NCI-H82 treated with DMSO at 0.1 percent for 48 hours (cell line): ENCODE measurements around the gene TNKS1BP1.
"Not testable (repeated sequence)": the region's sequence is repeated elsewhere in the genome, so short reads cannot be mapped to it uniquely, and the experiment has no call there.

Experiments
- DNase-seq: peaks from one replicate; lab custom pipeline; 2025; ENCODE audit not compliant: unreplicated experiment; lab: John Stamatoyannopoulos, UW

TNKS1BP1 gene, protein sequence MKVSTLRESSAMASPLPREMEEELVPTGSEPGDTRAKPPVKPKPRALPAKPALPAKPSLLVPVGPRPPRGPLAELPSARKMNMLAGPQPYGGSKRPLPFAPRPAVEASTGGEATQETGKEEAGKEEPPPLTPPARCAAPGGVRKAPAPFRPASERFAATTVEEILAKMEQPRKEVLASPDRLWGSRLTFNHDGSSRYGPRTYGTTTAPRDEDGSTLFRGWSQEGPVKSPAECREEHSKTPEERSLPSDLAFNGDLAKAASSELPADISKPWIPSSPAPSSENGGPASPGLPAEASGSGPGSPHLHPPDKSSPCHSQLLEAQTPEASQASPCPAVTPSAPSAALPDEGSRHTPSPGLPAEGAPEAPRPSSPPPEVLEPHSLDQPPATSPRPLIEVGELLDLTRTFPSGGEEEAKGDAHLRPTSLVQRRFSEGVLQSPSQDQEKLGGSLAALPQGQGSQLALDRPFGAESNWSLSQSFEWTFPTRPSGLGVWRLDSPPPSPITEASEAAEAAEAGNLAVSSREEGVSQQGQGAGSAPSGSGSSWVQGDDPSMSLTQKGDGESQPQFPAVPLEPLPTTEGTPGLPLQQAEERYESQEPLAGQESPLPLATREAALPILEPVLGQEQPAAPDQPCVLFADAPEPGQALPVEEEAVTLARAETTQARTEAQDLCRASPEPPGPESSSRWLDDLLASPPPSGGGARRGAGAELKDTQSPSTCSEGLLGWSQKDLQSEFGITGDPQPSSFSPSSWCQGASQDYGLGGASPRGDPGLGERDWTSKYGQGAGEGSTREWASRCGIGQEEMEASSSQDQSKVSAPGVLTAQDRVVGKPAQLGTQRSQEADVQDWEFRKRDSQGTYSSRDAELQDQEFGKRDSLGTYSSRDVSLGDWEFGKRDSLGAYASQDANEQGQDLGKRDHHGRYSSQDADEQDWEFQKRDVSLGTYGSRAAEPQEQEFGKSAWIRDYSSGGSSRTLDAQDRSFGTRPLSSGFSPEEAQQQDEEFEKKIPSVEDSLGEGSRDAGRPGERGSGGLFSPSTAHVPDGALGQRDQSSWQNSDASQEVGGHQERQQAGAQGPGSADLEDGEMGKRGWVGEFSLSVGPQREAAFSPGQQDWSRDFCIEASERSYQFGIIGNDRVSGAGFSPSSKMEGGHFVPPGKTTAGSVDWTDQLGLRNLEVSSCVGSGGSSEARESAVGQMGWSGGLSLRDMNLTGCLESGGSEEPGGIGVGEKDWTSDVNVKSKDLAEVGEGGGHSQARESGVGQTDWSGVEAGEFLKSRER (N-terminal part only)

DNA sequence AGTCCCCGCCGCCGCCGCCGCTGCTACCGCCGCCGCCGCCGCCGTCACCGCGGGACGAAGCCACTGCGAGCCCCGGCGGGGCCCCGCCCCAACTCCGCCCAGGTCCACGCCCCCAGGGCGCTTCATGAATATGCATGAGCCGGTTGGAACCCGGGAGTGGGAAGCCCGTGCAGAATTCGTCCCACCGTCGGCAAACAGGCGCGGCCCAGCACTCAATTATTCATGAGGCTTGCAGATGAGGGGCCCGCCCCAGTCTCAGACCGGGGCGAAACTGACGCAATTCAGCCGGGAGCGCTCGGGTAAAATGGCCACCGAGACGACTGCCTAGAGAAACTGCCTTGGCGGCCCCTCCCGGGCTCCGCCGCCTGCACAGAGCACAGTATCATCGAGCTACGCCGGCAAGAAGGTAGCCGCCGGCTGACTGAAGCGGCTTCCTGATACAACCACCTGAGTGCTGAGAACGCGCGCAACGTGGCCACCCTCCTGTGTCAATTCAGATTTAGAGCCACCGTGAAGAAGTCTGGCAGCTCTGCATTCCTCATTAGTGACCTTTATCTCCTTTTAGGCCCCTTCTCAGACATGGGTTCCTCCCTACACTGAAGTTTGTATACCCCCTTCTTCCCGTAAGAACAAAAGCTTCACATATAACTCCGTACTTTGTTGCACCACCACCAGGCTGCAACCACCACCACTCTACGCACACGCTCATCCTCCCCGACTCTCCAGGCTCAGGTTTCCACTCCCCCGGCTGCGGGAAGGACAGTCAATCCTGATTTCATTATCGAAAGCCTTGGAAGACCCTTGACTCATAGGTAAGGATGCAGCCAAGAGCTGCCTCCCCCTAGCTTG, at the start of gene TNKS1BP1:
Gene TNKS1BP1 (minus strand): TSS at position 67 of the 849 bp plus-strand sequence. CDS start 3,067 bp downstream, outside the sequence.
- DNase-seq, result peak; percentile 76

- no peak for DNase-seq
These were observed 48.4 kb upstream of the TNKS1BP1 start for GRCh38 chr11:57373146-57373545.

GRCh38 chr11:57370941-57371340, 46.2 kb upstream of the TNKS1BP1 start:
- no peak for DNase-seq

- DNase-seq, result peak; percentile 76
These were observed 45.5 kb upstream of the TNKS1BP1 start for GRCh38 chr11:57370251-57370650.

DNA sequence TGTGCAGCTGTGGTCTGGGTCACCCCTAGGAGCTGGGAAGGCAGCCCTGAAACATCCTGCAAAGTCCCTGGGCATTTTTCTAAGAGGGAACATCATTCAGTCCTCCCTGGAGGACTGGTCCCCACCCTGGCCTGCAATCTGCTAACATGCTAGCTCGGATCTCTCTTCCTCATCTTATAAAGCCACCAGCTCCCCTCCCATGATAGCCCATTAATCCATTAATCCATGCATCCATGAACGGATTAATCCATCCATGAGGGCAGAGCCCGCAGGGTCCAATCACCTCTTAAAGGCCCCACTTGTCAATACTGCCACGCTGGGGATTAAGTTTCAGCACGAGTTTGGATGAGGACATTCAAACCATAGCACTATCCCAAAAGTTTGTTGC, 44.1 kb upstream of the TNKS1BP1 start:
- DNase-seq, result peak; percentile 89

DNA sequence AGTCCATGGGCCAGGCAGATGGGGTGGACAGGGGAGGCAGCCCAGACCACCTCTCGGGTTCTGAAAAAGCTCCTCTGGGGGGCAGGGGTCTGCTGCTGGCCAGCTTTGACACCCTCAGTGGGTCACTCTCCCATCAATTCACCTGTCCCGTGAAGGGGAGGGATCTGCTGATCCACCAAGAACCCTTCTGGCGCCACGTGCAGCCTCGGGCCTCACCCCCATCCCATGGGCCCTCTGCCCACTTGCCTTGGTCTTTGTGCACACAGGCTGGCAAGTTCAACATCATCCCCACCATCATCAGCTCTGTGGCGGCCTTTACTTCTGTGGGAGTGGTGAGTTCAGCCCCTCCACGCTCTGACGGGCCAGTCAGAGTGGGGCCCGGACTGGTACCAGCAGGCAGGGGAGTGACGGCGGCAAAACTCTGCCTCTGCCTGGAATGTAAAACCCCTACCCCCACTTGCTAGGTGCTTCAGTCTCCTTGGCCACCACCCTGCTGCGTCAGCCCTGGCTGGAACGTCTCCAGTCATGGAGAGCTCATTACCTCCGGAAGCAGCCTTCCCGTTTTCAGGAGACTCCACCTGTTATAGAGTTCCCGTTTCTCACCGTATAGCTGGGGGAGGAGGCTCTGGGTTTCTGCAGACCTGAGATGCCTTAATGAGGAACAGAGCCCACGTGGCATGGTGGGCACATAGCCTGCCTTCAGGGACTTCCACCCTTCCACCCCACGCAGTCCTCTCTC, 43.5 kb upstream of the TNKS1BP1 start:
- no peak for DNase-seq

GRCh38 chr11:57364851-57365660, 40.3 kb upstream of the TNKS1BP1 start:
- DNase-seq, result no peak

DNA sequence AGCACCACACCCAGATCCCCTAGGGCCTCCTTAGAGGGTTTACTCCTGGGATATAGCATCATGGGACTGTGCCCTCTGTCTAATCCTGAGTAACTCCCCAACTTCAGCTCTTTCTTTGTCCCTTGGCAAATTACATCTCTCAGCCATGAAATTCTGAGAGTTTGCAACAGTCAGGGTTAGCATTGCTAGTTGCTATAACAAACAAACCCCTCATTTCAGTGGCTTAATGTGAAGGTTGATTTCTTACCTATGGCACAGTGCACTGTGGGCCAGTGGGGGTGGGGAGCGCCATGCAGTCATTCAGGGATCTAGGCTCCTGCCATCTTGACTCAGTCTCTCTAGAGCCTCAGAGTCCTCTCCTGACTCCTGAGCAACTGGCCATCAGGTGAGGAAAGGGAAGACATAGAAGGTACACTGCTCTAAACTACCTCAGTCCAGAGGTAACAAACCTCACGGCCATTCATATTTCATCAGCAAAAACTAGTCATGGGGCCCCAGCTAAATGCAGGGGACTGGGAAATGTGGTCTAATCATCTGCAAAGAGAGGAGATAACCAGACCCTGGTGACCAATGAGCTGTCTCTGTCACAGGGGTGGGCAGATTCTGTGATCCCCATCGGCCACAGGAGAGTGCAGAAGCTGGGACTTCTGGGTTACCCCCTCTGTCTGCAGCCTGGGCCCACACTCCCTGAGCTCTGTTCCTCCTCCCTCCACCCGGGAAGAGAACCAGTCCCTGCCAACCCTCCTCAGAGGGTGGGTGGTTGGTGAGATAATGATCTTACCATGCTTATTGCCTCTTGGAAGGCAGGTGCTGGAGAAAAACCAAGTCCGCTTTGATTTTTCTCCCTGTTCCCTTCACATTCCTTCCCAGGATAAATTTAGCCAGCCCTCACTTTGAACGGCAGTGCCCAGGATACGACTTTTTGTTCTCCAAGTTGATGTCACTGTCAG, 38.7 kb upstream of the TNKS1BP1 start:
- no peak for DNase-seq

- DNase-seq, result no peak
These were observed 37.2 kb upstream of the TNKS1BP1 start for GRCh38 chr11:57361926-57362325.

GRCh38 chr11:57361420-57361819, 36.7 kb upstream of the TNKS1BP1 start:
- DNase-seq, result not testable (repeated sequence)

- DNase-seq, result no peak
These were observed 36.2 kb upstream of the TNKS1BP1 start for GRCh38 chr11:57360991-57361390.

DNA sequence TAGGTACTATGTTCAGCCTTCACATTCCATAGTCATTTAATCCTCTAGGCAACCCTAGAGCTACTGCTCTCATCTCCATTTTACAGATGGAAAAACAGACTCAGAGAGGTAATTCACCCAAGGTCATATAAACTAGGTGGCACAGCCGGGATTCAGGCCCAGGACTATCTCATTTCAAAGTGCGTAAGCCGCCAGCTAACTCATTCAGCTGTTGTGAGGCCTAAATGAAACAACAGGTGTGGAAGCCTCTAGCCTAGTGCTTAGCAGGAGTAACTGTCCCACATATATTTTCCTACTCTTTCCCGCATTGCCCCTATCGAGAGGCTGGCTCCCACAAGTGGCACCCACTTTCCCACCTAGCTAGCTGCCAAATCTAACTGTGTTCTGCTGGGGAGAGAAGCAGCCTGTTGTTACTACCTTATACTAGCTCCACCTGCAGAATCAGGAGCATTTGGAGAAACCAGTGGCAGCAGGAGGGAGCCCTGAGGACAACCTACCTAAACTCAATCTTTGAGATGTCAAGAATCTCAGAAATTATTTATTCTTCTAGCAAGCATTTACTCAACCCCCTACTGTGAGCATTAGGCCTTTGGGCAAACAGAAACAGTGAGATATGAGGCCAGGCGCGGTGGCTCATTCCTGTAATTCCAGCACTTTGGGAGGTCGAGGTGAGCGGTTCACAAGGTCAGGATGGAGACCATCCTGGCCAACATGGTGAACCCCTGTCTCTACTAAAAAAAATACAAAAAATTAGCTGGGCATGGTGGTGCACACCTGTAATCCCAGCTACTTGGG, 35.3 kb upstream of the TNKS1BP1 start:
- no peak for DNase-seq

DNA sequence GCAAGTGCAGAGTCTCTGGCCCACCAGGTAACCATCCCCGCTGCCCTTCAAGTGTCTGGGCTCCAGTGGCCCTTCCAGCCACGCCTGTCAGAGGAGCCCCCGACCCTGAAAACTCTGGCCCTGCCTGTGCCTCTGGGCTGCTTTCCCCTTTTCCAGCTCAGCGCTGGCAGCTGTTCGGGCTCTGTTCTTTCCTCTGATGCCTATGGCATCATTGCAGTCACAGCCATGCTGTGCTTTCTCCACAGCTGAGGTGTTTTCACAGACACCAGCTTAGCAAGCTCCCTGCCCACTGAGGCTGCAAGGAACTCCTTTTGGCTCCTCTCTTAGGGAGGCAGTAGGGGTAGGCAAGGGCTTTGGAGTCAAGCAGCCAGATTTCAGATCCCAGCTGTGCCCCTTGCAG, 34.6 kb upstream of the TNKS1BP1 start:
- no peak for DNase-seq

DNA sequence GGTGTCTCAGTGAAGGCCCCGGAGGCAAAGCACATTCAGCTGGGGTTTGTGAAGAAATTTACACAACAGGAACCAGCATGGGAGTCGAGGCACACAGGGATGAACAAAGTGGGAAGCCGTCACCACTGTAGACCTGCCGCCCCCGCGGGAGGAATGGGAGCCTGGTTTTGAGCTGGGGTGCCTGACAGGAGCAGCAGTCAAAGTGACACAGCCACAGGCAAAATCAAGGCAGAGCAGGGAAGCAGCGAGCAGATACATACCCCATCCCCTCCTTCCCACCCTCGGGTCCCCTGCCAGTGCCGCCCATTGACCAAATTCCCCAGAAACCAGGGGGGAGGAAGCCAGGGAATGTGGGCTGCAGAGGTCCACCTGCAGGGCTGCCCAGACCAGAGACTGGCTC, 34.2 kb upstream of the TNKS1BP1 start:
- no peak for DNase-seq

GRCh38 chr11:57358543-57358961, 33.8 kb upstream of the TNKS1BP1 start:
- no peak for DNase-seq

DNA sequence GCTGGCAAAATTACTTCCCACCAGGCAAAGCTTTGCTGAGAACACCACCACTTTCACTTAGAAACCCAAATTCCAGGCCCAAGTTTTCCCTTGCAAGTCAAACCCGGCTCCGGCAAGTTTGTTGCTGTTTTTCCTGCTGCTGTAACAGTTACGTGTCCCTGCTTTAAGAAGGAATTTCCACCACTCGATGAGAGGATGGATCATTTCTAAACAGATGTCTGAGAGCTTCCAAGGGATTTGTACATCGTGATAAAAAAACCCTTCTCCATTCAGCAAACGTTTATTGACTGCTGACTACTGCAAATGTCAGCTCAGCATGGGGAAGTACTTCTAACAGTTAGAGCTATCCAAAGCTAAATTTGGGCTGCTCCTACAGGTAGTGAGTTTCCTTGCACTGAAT, 33.1 kb upstream of the TNKS1BP1 start:
- no peak for DNase-seq

DNA sequence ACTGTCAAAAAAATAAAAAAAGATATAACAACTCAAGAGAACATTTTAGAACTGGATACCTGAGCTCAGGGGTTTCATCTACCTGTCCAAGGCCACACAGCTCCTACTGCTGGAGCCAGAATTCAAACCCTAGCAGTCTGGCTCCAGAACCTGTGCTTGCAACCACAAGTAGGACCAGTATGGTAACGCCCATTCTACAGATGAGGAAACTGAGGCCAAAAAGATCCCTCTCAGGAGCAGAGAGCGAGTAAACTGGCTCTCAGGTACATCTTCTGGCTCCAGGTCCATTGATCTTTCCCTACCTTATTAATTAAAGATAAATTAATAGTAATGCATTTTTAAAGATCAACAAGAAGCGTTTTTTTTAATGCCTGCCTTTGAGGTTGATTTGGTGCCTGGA, 32.6 kb upstream of the TNKS1BP1 start:
- DNase-seq, result no peak
